Measurements from ENCODE around the gene NAA60. TPM values are rescaled to one million over a fixed set of nuclear protein-coding genes. Genes with fewer than 3 reads are reported as not detected.

NAA60 gene
- total RNA-seq, 2 donors from 2014 or later = 28.3 to 36.3 TPM

GRCh38 chr16:3481696-3482658 lies 38.5 kb downstream of the NAA60 start:
- TF ChIP-seq CTCF (IDR thresholded peaks at IDR 0.05) = no peak
- no peak for TF ChIP-seq POLR2A (IDR thresholded peaks at IDR 0.05)
- intact Hi-C loops (cut with DNase I) = no loop called here
- H3K27ac ChIP-seq = no peak overlapping the region
- WGBS, 2 donors = 90 to 91% methylated on average over 31 to 32 of the region's 32 CpGs
- peaks cover 27 to 48% of the 10 kb centered on the region in 2 donors for H3K36me3 ChIP-seq (replicated peaks in 1 of 2; ENCODE audit: insufficient read depth in 1 of 2, low read depth in 2 of 2)
- H3K4me1 ChIP-seq = no peaks in the 10 kb centered on the region
- ATAC-seq (no peak), DNase-seq (no peak)
- no peaks in the 10 kb centered on the region for H3K27me3 ChIP-seq
- H3K4me3 ChIP-seq = no peak overlapping the region
- H3K9me3 ChIP-seq = no peaks in the 10 kb centered on the region

GRCh38 chr16:3482659-3483241 lies 39.3 kb downstream of the NAA60 start:
- Histone ChIP-seq H3K36me3 (replicated peaks in 1 of 2; ENCODE audit: insufficient read depth in 1 of 2, low read depth in 2 of 2) (peaks cover 27 to 48% of the 10 kb centered on the region in 2 donors), H3K9me3 (no peaks in the 10 kb centered on the region), H3K27ac (no peak overlapping the region), H3K4me3 (no peak overlapping the region), H3K4me1 (no peaks in the 10 kb centered on the region), H3K27me3 (no peaks in the 10 kb centered on the region)
- TF ChIP-seq POLR2A (IDR thresholded peaks at IDR 0.05) (no peak), CTCF (IDR thresholded peaks at IDR 0.05) (no peak)
- DNase-seq (no peak), ATAC-seq (no peak)
- intact Hi-C loops (cut with DNase I) = no loop called here
- WGBS, 2 donors = 92 to 96% methylated on average over 18 of the region's 18 CpGs

- no peaks in the 10 kb centered on the region for H3K9me3 ChIP-seq
- DNase-seq = no peak
- H3K27ac ChIP-seq = no peak overlapping the region
- H3K4me1 ChIP-seq = no peaks in the 10 kb centered on the region
- ATAC-seq = no peak
- no peak overlapping the region for H3K4me3 ChIP-seq
- WGBS, 2 donors = 92 to 97% methylated on average over 20 to 30 of the region's 30 CpGs
- H3K36me3 ChIP-seq (replicated peaks in 1 of 2; ENCODE audit: insufficient read depth in 1 of 2, low read depth in 2 of 2) = peaks cover 27 to 45% of the 10 kb centered on the region in 2 donors
- no peaks in the 10 kb centered on the region for H3K27me3 ChIP-seq
- intact Hi-C loops (cut with DNase I) = no loop called here
- TF ChIP-seq CTCF (IDR thresholded peaks at IDR 0.05) (no peak), POLR2A (IDR thresholded peaks at IDR 0.05) (no peak)
Observed at GRCh38 chr16:3484318-3485096, 41.0 kb downstream of the NAA60 start.

GRCh38 chr16:3485097-3485745 lies 41.7 kb downstream of the NAA60 start:
- no peaks in the 10 kb centered on the region for H3K9me3 ChIP-seq
- no peaks in the 10 kb centered on the region for H3K4me1 ChIP-seq
- no peak for DNase-seq
- peaks cover 27 to 43% of the 10 kb centered on the region in 2 donors for H3K36me3 ChIP-seq (replicated peaks in 1 of 2; ENCODE audit: insufficient read depth in 1 of 2, low read depth in 2 of 2)
- no peak overlapping the region for H3K27ac ChIP-seq
- TF ChIP-seq CTCF (IDR thresholded peaks at IDR 0.05) = no peak
- TF ChIP-seq POLR2A (IDR thresholded peaks at IDR 0.05) = no peak
- 86 to 94% methylated on average over 10 to 14 of the region's 15 CpGs for WGBS, 2 donors
- intact Hi-C loops (cut with DNase I) = no loop called here
- no peaks in the 10 kb centered on the region for H3K27me3 ChIP-seq
- no peak overlapping the region for H3K4me3 ChIP-seq
- ATAC-seq = no peak

Data from body of pancreas (tissue), 4 donors.